HEK293 (cell line): ENCODE data around the gene ZNF436.

Experiments used
- FEZF1 ChIP-seq: fragments of 450-650 bp; formaldehyde crosslinking; IDR thresholded peaks from 2 replicates; pipeline ENCODE4 v1.5.1; 2016; ENCODE audit warnings: missing biosample characterization, missing genetic modification characterization
- GFI1B ChIP-seq: fragments of 450-650 bp; formaldehyde crosslinking; IDR thresholded peaks from 2 replicates; pipeline ENCODE4 v1.5.1; 2016; ENCODE audit warnings: missing biosample characterization, missing genetic modification characterization
- INSM2 ChIP-seq: fragments of 450-650 bp; formaldehyde crosslinking; IDR thresholded peaks from 2 replicates; pipeline ENCODE4 v1.5.1; 2016; ENCODE audit warnings: missing biosample characterization, missing genetic modification characterization
- PBX3 ChIP-seq: sonication (generic); formaldehyde crosslinking; IDR thresholded peaks from 2 replicates; pipeline ENCODE4 v1.8.1; 2022; ENCODE audit warnings: mild to moderate bottlenecking, moderate library complexity, missing genetic modification reagents
- TCF7L2 ChIP-seq: IDR thresholded peaks from 2 replicates; pipeline ENCODE4 v1.6.1; 2011; ENCODE audit warnings: low read depth, mild to moderate bottlenecking, inconsistent platforms, low read length, moderate library complexity, borderline replicate concordance
- ZBTB11 ChIP-seq: fragments of 450-650 bp; formaldehyde crosslinking; conservative IDR thresholded peaks from 2 replicates; pipeline ENCODE4 v1.5.1; 2016; ENCODE audit warnings: low read depth, missing biosample characterization, missing genetic modification characterization
- ZFHX2 ChIP-seq: fragments of 450-650 bp; formaldehyde crosslinking; conservative IDR thresholded peaks from 2 replicates; pipeline ENCODE4 v1.5.1; 2016; ENCODE audit warnings: missing biosample characterization, missing genetic modification characterization
- ZNF140 ChIP-seq: fragments of 450-650 bp; formaldehyde crosslinking; IDR thresholded peaks from 2 replicates; pipeline ENCODE4 v1.5.1; 2016; ENCODE audit warnings: missing biosample characterization, missing genetic modification characterization
- ZNF148 ChIP-seq: fragments of 450-650 bp; formaldehyde crosslinking; IDR thresholded peaks from 2 replicates; pipeline ENCODE4 v1.5.0; 2017; ENCODE audit warnings: missing biosample characterization, missing genetic modification characterization, borderline replicate concordance
- ZNF184 ChIP-seq: fragments of 450-650 bp; IDR thresholded peaks from 2 replicates; pipeline ENCODE4 v1.5.1; 2018; ENCODE audit warnings: missing biosample characterization, mild to moderate bottlenecking, missing genetic modification characterization
- ZNF2 ChIP-seq: fragments of 450-650 bp; formaldehyde crosslinking; IDR thresholded peaks from 2 replicates; pipeline ENCODE4 v1.5.1; 2016; ENCODE audit warnings: missing biosample characterization, missing genetic modification characterization
- ZNF211 ChIP-seq: fragments of 450-650 bp; formaldehyde crosslinking; IDR thresholded peaks from 2 replicates; pipeline ENCODE4 v1.5.1; 2016; ENCODE audit warnings: low read depth, missing biosample characterization, missing genetic modification characterization
- ZNF223 ChIP-seq: fragments of 450-650 bp; formaldehyde crosslinking; IDR thresholded peaks from 2 replicates; pipeline ENCODE4 v1.5.1; 2016; ENCODE audit warnings: missing biosample characterization, missing genetic modification characterization
- ZNF416 ChIP-seq: fragments of 450-650 bp; formaldehyde crosslinking; IDR thresholded peaks from 2 replicates; pipeline ENCODE4 v1.5.1; 2016; ENCODE audit warnings: missing biosample characterization, missing genetic modification characterization
- ZNF473 ChIP-seq: fragments of 450-650 bp; formaldehyde crosslinking; IDR thresholded peaks from 2 replicates; pipeline ENCODE4 v1.5.1; 2017; ENCODE audit warnings: missing biosample characterization, missing genetic modification characterization
- ZNF488 ChIP-seq: fragments of 450-650 bp; formaldehyde crosslinking; IDR thresholded peaks from 2 replicates; pipeline ENCODE4 v1.5.1; 2016; ENCODE audit warnings: missing biosample characterization, missing genetic modification characterization
- ZNF529 ChIP-seq: fragments of 450-650 bp; formaldehyde crosslinking; IDR thresholded peaks from 2 replicates; pipeline ENCODE4 v1.5.1; 2017; ENCODE audit warnings: missing genetic modification characterization, missing biosample characterization; ENCODE audit not compliant: insufficient replicate concordance
- ZNF530 ChIP-seq: fragments of 450-650 bp; formaldehyde crosslinking; IDR thresholded peaks from 2 replicates; pipeline ENCODE4 v1.5.1; 2016; ENCODE audit warnings: low read depth, missing biosample characterization, missing genetic modification characterization
- ZNF585B ChIP-seq: fragments of 450-650 bp; formaldehyde crosslinking; IDR thresholded peaks from 2 replicates; pipeline ENCODE4 v1.5.1; 2016; ENCODE audit warnings: missing biosample characterization, missing genetic modification characterization
- ZNF600 ChIP-seq: fragments of 450-650 bp; formaldehyde crosslinking; IDR thresholded peaks from 2 replicates; pipeline ENCODE4 v1.5.1; 2016; ENCODE audit warnings: missing biosample characterization, missing genetic modification characterization
- ZNF610 ChIP-seq: fragments of 450-650 bp; formaldehyde crosslinking; IDR thresholded peaks from 2 replicates; pipeline ENCODE4 v1.5.1; 2016; ENCODE audit warnings: missing biosample characterization, missing genetic modification characterization, borderline replicate concordance
- ZNF629 ChIP-seq: fragments of 450-650 bp; formaldehyde crosslinking; IDR thresholded peaks from 2 replicates; pipeline ENCODE4 v1.5.1; 2017; ENCODE audit warnings: missing biosample characterization, missing genetic modification characterization
- TF ChIP-seq, protein P1 (sequence below): fragments of 450-650 bp; formaldehyde crosslinking; IDR thresholded peaks from 2 replicates; pipeline ENCODE4 v1.5.1; 2017; ENCODE audit warnings: missing biosample characterization, missing genetic modification characterization
- TF ChIP-seq, protein P2 (sequence below): fragments of 450-650 bp; formaldehyde crosslinking; IDR thresholded peaks from 2 replicates; pipeline ENCODE4 v1.5.1; 2016; ENCODE audit warnings: missing biosample characterization, missing genetic modification characterization, borderline replicate concordance

The ZNF436 gene

DNA sequence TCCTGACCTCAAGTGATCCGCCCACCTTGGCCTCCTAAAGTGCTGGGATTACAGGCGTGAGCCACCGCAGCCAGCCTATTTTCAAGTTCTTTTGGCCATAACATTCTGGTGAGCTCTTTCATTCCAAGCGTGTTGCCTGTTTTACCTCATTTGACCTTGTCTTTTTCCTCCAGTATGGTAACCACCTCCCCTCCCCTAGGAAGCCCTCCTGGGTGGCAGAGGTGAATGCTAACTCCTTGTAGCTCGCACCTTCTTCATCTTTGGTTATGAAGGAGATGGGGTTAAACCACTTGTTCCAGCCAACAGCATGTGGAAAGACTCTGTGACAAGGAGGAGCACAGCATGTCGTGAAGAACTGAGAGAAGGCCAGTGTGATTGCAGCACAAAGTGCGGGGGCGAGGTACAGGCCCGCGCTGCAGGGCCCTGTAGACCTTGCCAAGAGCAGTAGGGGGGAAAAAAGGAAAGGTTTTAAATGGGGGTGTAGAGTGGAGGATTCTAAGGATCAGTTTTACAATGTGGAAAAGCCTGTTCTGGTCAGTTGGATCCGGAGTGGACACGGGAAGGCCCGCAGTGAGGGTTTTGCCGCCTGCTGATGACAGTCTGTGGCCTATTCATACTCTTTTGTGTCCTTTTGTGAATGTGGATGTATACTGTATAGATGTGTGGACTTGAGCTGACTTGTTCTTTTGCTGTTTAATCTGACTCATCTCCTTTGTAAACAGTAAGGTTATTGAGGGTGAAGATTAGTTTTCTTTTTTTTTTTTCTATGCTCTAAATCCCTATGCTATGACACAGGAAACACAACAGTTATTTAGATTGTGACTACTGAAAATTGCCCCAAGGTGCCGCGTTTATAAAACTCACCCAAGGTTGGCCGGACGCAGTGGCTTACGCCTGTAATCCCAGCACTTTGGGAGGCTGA is 7.5 kb upstream of the ZNF436 start (continued):
- TF ChIP-seq ZFHX2 (tag by site-specific recombination) (peak; percentile 90), ZNF184 (no peak), ZNF2 (tag by site-specific recombination) (no peak; the same call in 1 of the 2 replicates), TCF7L2 (no peak), ZNF416 (tag by site-specific recombination) (no peak), ZNF140 (tag by site-specific recombination) (no peak), ZNF610 (tag by site-specific recombination) (no peak), ZNF211 (tag by site-specific recombination) (no peak), INSM2 (tag by site-specific recombination) (peak; percentile 48; the same call in 1 of the 2 replicates), ZBTB11 (tag by site-specific recombination) (no peak), PBX3 (CRISPR knock-in tag) (no peak), ZNF529 (tag by site-specific recombination) (no peak), ZNF488 (tag by site-specific recombination) (no peak), ZNF600 (tag by site-specific recombination) (peak; percentile 87), ZNF223 (tag by site-specific recombination) (0 out of 2 replicates have a peak, but pooled peaks have one; percentile 41), ZNF629 (tag by site-specific recombination) (peak; percentile 73; the same call in 1 of the 2 replicates), ZNF530 (tag by site-specific recombination) (no peak), ZNF473 (tag by site-specific recombination) (no peak), ZNF148 (tag by site-specific recombination) (no peak), GFI1B (tag by site-specific recombination) (no peak), FEZF1 (tag by site-specific recombination) (0 out of 2 replicates have a peak, but pooled peaks have one; percentile 23), ZNF585B (tag by site-specific recombination) (no peak)
- TF ChIP-seq, protein P1, sequence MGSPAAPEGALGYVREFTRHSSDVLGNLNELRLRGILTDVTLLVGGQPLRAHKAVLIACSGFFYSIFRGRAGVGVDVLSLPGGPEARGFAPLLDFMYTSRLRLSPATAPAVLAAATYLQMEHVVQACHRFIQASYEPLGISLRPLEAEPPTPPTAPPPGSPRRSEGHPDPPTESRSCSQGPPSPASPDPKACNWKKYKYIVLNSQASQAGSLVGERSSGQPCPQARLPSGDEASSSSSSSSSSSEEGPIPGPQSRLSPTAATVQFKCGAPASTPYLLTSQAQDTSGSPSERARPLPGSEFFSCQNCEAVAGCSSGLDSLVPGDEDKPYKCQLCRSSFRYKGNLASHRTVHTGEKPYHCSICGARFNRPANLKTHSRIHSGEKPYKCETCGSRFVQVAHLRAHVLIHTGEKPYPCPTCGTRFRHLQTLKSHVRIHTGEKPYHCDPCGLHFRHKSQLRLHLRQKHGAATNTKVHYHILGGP (tag by site-specific recombination), result no peak
- TF ChIP-seq, protein P2, sequence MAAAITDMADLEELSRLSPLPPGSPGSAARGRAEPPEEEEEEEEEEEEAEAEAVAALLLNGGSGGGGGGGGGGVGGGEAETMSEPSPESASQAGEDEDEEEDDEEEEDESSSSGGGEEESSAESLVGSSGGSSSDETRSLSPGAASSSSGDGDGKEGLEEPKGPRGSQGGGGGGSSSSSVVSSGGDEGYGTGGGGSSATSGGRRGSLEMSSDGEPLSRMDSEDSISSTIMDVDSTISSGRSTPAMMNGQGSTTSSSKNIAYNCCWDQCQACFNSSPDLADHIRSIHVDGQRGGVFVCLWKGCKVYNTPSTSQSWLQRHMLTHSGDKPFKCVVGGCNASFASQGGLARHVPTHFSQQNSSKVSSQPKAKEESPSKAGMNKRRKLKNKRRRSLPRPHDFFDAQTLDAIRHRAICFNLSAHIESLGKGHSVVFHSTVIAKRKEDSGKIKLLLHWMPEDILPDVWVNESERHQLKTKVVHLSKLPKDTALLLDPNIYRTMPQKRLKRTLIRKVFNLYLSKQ, result no peak
